GM12878 (cell line): ENCODE measurements around the gene RNU6-9. TPM values are rescaled to one million over a fixed set of nuclear protein-coding genes. Genes with fewer than 3 reads are reported as not detected.
A peak's percentile ranks its signal among the peaks of the same experiment; 100 is the strongest.

Experiments
- IKZF1 ChIP-seq: fragments of 450-650 bp; conservative IDR thresholded peaks from 2 replicates; pipeline ENCODE4 v1.6.1; 2017; ENCODE audit warnings: antibody characterized with exemption, mild to moderate bottlenecking
- IKZF2 ChIP-seq, 2 experiments: fragments of 450-650 bp; IDR thresholded peaks; 2 replicates each; pipeline ENCODE4 v1.6.1; 2017; ENCODE audit warnings: mild to moderate bottlenecking in 2 of 2, moderate library complexity in 2 of 2
- JUNB ChIP-seq: IDR thresholded peaks from 2 replicates; pipeline ENCODE4 v1.6.1; 2016; ENCODE audit warnings: antibody characterized with exemption, mild to moderate bottlenecking
- JUND ChIP-seq: IDR thresholded peaks from 2 replicates; pipeline ENCODE4 v1.6.1; 2012; ENCODE audit warnings: low read depth, mild to moderate bottlenecking, low read length, improper control_type of control experiment, moderate library complexity
- KAT2A ChIP-seq: conservative IDR thresholded peaks from 2 replicates; pipeline ENCODE4 v1.6.1; 2011; ENCODE audit warnings: low read depth, low read length; ENCODE audit not compliant: control insufficient read depth
- MEF2B ChIP-seq: fragments of 450-650 bp; IDR thresholded peaks from 2 replicates; pipeline ENCODE4 v1.6.1; 2018; ENCODE audit warnings: mild to moderate bottlenecking, moderate library complexity; ENCODE audit not compliant: partially characterized antibody, poor library complexity, severe bottlenecking
- MTA2 ChIP-seq: fragments of 450-650 bp; IDR thresholded peaks from 2 replicates; pipeline ENCODE4 v1.6.1; 2016; ENCODE audit warnings: low read depth, mild to moderate bottlenecking, moderate library complexity
- NR2C1 ChIP-seq: fragments of 450-650 bp; IDR thresholded peaks from 2 replicates; pipeline ENCODE4 v1.6.1; 2017; ENCODE audit warnings: antibody characterized with exemption, mild to moderate bottlenecking, moderate library complexity
- POLR2AphosphoS5 ChIP-seq: IDR thresholded peaks from 2 replicates; pipeline ENCODE4 v1.6.1; 2011; ENCODE audit warnings: mild to moderate bottlenecking, low read length, inconsistent platforms
- SIN3A ChIP-seq: IDR thresholded peaks from 2 replicates; pipeline ENCODE4 v1.6.1; 2012; ENCODE audit warnings: low read depth, low read length, improper control_type of control experiment
- SREBF2 ChIP-seq: IDR thresholded peaks from 2 replicates; pipeline ENCODE4 v1.6.1; 2012; ENCODE audit warnings: mild to moderate bottlenecking, low read length
- SUPT20H ChIP-seq: IDR thresholded peaks from 2 replicates; pipeline ENCODE4 v1.6.1; 2011; ENCODE audit warnings: low read depth, mild to moderate bottlenecking, low read length, moderate library complexity, borderline replicate concordance; ENCODE audit not compliant: control insufficient read depth
- WRNIP1 ChIP-seq: IDR thresholded peaks from 2 replicates; pipeline ENCODE4 v1.6.1; 2011; ENCODE audit warnings: low read depth, low read length, improper control_type of control experiment, borderline replicate concordance
- ZNF207 ChIP-seq: fragments of 450-650 bp; IDR thresholded peaks from 2 replicates; pipeline ENCODE4 v1.6.1; 2014; ENCODE audit warnings: antibody characterized with exemption, mild to moderate bottlenecking, borderline replicate concordance
- polyA plus RNA-seq, 11 experiments: library from polyadenylated mRNA; depleted of rRNA in 4 of 11; unstranded in 6 of 11; stranded (reverse) in 5 of 11; fragments of >200 nt; fragmentation: Nextera tagmentation in 4 of 11; fragmentation: Illumina TruSeq in 1 of 11; extraction: Ambion mirVana in 4 of 11; extraction: Trizol in 1 of 11; gene quantifications; 1 replicate in 1 of 11; 2 replicates in 10 of 11; pipeline versions ENCODE4 v1.2.1 to v1.2.3, GENCODE V29; 2011 to 2016; ENCODE audit warnings: inconsistent platforms in 2 of 11, missing spikeins in 2 of 11, low read depth in 1 of 11
- total RNA-seq, 4 experiments: library from RNA; depleted of rRNA in 3 of 4; stranded (reverse); fragments of >200 nt in 3 of 4; fragmentation: Illumina TruSeq in 1 of 4; extraction: Trizol in 1 of 4; gene quantifications; 2 replicates each; pipeline versions ENCODE4 v1.2.1 to v1.2.3, GENCODE V29; 2013 to 2021
- TF ChIP-seq, protein P1 (sequence below): IDR thresholded peaks from 2 replicates; pipeline ENCODE4 v1.6.1; 2011; ENCODE audit warnings: borderline replicate concordance, low read depth, mild to moderate bottlenecking, moderate library complexity, mixed read lengths, low read length; ENCODE audit not compliant: insufficient read depth; ENCODE audit errors: extremely low read length
- TF ChIP-seq, protein P2 (sequence below): fragments of 450-650 bp; formaldehyde crosslinking; IDR thresholded peaks from 2 replicates; pipeline ENCODE4 v1.4.0; 2022; ENCODE audit warnings: mild to moderate bottlenecking, moderate library complexity
- TF ChIP-seq, protein P3 (sequence below): fragments of 450-650 bp; formaldehyde crosslinking; IDR thresholded peaks from 2 replicates; pipeline ENCODE4 v1.4.0; 2020; ENCODE audit warnings: mild to moderate bottlenecking, moderate library complexity

RNU6-9 gene
- total and polyA plus RNA-seq, 10 of the 15 experiments (the other 5 are each of a cell fraction or from before 2014, with no cell fraction given), result not detected

DNA sequence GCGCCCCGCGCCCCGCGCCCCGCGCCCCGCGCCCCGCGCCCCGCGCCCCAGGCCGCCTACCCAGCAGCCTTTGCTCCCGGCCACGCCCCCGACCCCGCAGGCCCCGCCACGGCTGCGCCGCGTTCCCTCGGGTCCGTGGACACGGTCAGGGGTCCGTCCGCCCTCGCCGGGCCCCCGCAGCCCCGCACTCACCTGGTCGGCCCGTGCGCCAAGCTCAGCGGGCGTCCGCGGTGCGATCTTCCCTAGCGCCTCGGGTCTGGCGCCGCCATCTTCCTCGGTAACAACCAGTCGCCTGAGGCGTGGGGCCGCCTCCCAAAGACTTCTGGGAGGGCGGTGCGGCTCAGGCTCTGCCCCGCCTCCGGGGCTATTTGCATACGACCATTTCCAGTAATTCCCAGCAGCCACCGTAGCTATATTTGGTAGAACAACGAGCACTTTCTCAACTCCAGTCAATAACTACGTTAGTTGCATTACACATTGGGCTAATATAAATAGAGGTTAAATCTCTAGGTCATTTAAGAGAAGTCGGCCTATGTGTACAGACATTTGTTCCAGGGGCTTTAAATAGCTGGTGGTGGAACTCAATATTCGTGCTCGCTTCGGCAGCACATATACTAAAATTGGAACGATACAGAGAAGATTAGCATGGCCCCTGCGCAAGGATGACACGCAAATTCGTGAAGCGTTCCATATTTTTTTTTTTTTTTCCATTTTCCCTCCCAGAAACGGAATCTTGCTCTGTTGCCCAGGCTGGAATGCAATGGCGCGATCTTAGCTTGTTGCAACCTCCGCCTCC is at the start of gene RNU6-9, which contains the start of gene MED16 (continued):
- TF ChIP-seq, protein P1, sequence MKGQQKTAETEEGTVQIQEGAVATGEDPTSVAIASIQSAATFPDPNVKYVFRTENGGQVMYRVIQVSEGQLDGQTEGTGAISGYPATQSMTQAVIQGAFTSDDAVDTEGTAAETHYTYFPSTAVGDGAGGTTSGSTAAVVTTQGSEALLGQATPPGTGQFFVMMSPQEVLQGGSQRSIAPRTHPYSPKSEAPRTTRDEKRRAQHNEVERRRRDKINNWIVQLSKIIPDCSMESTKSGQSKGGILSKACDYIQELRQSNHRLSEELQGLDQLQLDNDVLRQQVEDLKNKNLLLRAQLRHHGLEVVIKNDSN, result no peak
- TF ChIP-seq ZNF207 (peak; percentile 89), MEF2B (peak; percentile 62), IKZF1 (peak; percentile 39; the same call in 1 of the 2 replicates), NR2C1 (no peak), SUPT20H (no peak), POLR2AphosphoS5 (peak; percentile 65), SIN3A (0 out of 2 replicates have a peak, but pooled peaks have one; percentile 70), WRNIP1 (no peak), JUNB (no peak), SREBF2 (peak; percentile 94), IKZF2 (IDR thresholded peaks at IDR 0.05) (peak; percentile 56 to 60), JUND (no peak), KAT2A (no peak), MTA2 (no peak)
- TF ChIP-seq, protein P2, sequence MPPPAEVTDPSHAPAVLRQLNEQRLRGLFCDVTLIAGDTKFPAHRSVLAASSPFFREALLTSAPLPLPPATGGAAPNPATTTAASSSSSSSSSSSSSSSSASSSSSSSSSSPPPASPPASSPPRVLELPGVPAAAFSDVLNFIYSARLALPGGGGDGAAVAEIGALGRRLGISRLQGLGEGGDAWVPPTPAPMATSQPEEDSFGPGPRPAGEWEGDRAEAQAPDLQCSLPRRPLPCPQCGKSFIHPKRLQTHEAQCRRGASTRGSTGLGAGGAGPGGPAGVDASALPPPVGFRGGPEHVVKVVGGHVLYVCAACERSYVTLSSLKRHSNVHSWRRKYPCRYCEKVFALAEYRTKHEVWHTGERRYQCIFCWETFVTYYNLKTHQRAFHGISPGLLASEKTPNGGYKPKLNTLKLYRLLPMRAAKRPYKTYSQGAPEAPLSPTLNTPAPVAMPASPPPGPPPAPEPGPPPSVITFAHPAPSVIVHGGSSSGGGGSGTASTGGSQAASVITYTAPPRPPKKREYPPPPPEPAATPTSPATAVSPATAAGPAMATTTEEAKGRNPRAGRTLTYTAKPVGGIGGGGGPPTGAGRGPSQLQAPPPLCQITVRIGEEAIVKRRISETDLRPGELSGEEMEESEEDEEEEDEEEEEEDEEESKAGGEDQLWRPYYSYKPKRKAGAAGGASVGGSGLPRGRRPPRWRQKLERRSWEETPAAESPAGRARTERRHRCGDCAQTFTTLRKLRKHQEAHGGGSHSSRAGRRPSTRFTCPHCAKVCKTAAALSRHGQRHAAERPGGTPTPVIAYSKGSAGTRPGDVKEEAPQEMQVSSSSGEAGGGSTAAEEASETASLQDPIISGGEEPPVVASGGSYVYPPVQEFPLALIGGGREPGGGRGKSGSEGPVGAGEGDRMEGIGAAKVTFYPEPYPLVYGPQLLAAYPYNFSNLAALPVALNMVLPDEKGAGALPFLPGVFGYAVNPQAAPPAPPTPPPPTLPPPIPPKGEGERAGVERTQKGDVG (CRISPR knock-in tag), result no peak
- TF ChIP-seq, protein P3, sequence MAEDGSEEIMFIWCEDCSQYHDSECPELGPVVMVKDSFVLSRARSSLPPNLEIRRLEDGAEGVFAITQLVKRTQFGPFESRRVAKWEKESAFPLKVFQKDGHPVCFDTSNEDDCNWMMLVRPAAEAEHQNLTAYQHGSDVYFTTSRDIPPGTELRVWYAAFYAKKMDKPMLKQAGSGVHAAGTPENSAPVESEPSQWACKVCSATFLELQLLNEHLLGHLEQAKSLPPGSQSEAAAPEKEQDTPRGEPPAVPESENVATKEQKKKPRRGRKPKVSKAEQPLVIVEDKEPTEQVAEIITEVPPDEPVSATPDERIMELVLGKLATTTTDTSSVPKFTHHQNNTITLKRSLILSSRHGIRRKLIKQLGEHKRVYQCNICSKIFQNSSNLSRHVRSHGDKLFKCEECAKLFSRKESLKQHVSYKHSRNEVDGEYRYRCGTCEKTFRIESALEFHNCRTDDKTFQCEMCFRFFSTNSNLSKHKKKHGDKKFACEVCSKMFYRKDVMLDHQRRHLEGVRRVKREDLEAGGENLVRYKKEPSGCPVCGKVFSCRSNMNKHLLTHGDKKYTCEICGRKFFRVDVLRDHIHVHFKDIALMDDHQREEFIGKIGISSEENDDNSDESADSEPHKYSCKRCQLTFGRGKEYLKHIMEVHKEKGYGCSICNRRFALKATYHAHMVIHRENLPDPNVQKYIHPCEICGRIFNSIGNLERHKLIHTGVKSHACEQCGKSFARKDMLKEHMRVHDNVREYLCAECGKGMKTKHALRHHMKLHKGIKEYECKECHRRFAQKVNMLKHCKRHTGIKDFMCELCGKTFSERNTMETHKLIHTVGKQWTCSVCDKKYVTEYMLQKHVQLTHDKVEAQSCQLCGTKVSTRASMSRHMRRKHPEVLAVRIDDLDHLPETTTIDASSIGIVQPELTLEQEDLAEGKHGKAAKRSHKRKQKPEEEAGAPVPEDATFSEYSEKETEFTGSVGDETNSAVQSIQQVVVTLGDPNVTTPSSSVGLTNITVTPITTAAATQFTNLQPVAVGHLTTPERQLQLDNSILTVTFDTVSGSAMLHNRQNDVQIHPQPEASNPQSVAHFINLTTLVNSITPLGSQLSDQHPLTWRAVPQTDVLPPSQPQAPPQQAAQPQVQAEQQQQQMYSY, result no peak
